Right atrium auricular region (tissue), 2 donors: ENCODE results near the gene PCGF6. TPM values are rescaled to one million over a fixed set of nuclear protein-coding genes. Genes with fewer than 3 reads are reported as not detected.
A peak's percentile ranks its signal among the peaks of the same experiment; 100 is the strongest.
"Not testable (repeated sequence)": the region's sequence is repeated elsewhere in the genome, so short reads cannot be mapped to it uniquely, and the experiment has no call there.

Experiments
- DNase-seq: peaks from one replicate; pipeline ENCODE4 v3.0.0-alpha.2; 2019; ENCODE audit warnings: low spot score
- H3K27ac ChIP-seq, 2 donors: fragments of 200-600 bp; sonication (generic); 1 replicate in 1 of 2; 2 replicates in 1 of 2; pipeline ENCODE4 v1.5.1; 2016 to 2019
- H3K27me3 ChIP-seq, 2 donors: fragments of 200-600 bp; sonication (generic); one replicate each; pipeline versions ENCODE4 v1.5.1 to v1.6.0; 2017 to 2019
- H3K36me3 ChIP-seq: fragments of 200-600 bp; sonication (generic); one replicate; pipeline ENCODE4 v1.5.1; 2016
- H3K4me1 ChIP-seq, 2 donors: fragments of 200-600 bp; sonication (generic); one replicate each; pipeline versions ENCODE4 v1.5.1 to v1.6.0; 2017 to 2019
- H3K4me3 ChIP-seq, 2 donors: fragments of 200-600 bp; sonication (generic); 1 replicate in 1 of 2; 2 replicates in 1 of 2; pipeline ENCODE4 v1.5.1; 2017 to 2019; ENCODE audit warnings: mild to moderate bottlenecking in 1 of 2, moderate library complexity in 1 of 2
- H3K9me3 ChIP-seq, 2 donors: fragments of 200-600 bp; sonication (generic); one replicate each; pipeline ENCODE4 v1.5.1; 2019
- CTCF ChIP-seq, 2 donors: fragments of 200-600 bp; sonication (generic); IDR thresholded peaks; one replicate each; pipeline ENCODE4 v1.5.1; 2019; ENCODE audit warnings: antibody characterized with exemption in 2 of 2
- total RNA-seq, 2 donors: library from RNA; depleted of rRNA; stranded (reverse); fragments of >200 nt; gene quantifications; one replicate each; pipeline ENCODE4 v1.1.0, GENCODE V29; 2016

PCGF6 gene
- total RNA-seq, 2 donors from 2014 or later, result 4.5 to 10.4 TPM

- DNase-seq, result no peak
- Histone ChIP-seq H3K27me3 (no peaks in the 10 kb centered on the region), H3K9me3 (no peaks in the 10 kb centered on the region), H3K4me3 (peak overlapping the region; percentile 82 to 100), H3K36me3 (no peaks in the 10 kb centered on the region), H3K27ac (peak overlapping the region; percentile 68 to 90), H3K4me1 (peaks cover 0 to 13% of the 10 kb centered on the region in 2 donors)
- no peak for TF ChIP-seq CTCF (IDR thresholded peaks at IDR 0.05)
Measured at GRCh38 chr10:103367379-103367781, 16.4 kb upstream of the PCGF6 start.

- H3K36me3 ChIP-seq, H3K27ac ChIP-seq, DNase-seq, H3K27me3 ChIP-seq, H3K4me1 ChIP-seq, H3K4me3 ChIP-seq, H3K9me3 ChIP-seq: not testable (repeated sequence)
Measured at GRCh38 chr10:103360791-103361190, 9.9 kb upstream of the PCGF6 start.

GRCh38 chr10:103359493-103359892, 8.6 kb upstream of the PCGF6 start:
- not testable (repeated sequence) for H3K27ac ChIP-seq, H3K36me3 ChIP-seq, H3K4me1 ChIP-seq, H3K9me3 ChIP-seq, H3K27me3 ChIP-seq, H3K4me3 ChIP-seq, DNase-seq

GRCh38 chr10:103355906-103356599, 5.1 kb upstream of the PCGF6 start:
- H3K9me3 ChIP-seq, result no peaks in the 10 kb centered on the region
- H3K27ac ChIP-seq, result no peak overlapping the region
- no peaks in the 10 kb centered on the region for H3K27me3 ChIP-seq
- no peaks in the 10 kb centered on the region for H3K4me1 ChIP-seq
- DNase-seq, result no peak
- H3K4me3 ChIP-seq, result no peak overlapping the region
- TF ChIP-seq CTCF (IDR thresholded peaks at IDR 0.05), result no peak
- no peaks in the 10 kb centered on the region for H3K36me3 ChIP-seq

GRCh38 chr10:103354567-103354966, 3.6 kb upstream of the PCGF6 start:
- not testable (repeated sequence) for H3K9me3 ChIP-seq, H3K36me3 ChIP-seq, H3K27me3 ChIP-seq, H3K4me3 ChIP-seq, H3K27ac ChIP-seq, H3K4me1 ChIP-seq
- DNase-seq, result peak; percentile 13

- Histone ChIP-seq H3K27me3 (no peaks in the 10 kb centered on the region), H3K36me3 (peaks cover 3% of the 10 kb centered on the region), H3K4me3 (no peak overlapping the region), H3K4me1 (peaks cover 0 to 6% of the 10 kb centered on the region in 2 donors), H3K27ac (no peak overlapping the region), H3K9me3 (no peaks in the 10 kb centered on the region)
- no peak for TF ChIP-seq CTCF (IDR thresholded peaks at IDR 0.05)
- DNase-seq, result no peak
Measured at GRCh38 chr10:103353281-103353680, 2.3 kb upstream of the PCGF6 start.

GRCh38 chr10:103350175-103350516, 794 bp downstream of the PCGF6 start:
- Histone ChIP-seq H3K9me3 (no peaks in the 10 kb centered on the region), H3K4me3 (peak overlapping the region; percentile 81 to 89), H3K27me3 (no peaks in the 10 kb centered on the region), H3K27ac (peak overlapping the region; percentile 83 to 85), H3K4me1 (peaks cover 0 to 6% of the 10 kb centered on the region in 2 donors), H3K36me3 (peaks cover 29% of the 10 kb centered on the region)
- DNase-seq, result no peak
- no peak for TF ChIP-seq CTCF (IDR thresholded peaks at IDR 0.05)
